DOHH2 (cell line): ENCODE results near the gene TSPAN4.

Experiments
- H3F3A ChIP-seq: fragments of 200-600 bp; sonication (generic), shearing (Covaris generic); 2 replicates; pipeline ENCODE4 v1.6.0; 2016; ENCODE audit warnings: antibody characterized with exemption, mild to moderate bottlenecking; ENCODE audit not compliant: control insufficient read depth, insufficient read depth
- H3K27ac ChIP-seq: fragments of 200-600 bp; sonication (generic); 2 replicates; pipeline ENCODE4 v1.5.1; 2014; ENCODE audit warnings: low read depth, mild to moderate bottlenecking, low read length, moderate library complexity
- H3K27me3 ChIP-seq: fragments of 200-600 bp; sonication (generic); 2 replicates; pipeline ENCODE4 v1.6.1; 2014; ENCODE audit warnings: mild to moderate bottlenecking, low read length, mixed read lengths; ENCODE audit not compliant: control insufficient read depth
- H3K36me3 ChIP-seq: fragments of 200-600 bp; sonication (generic); 2 replicates; pipeline ENCODE4 v1.6.1; 2014; ENCODE audit warnings: mild to moderate bottlenecking, low read length, moderate library complexity, mixed read lengths; ENCODE audit not compliant: control insufficient read depth
- H3K4me1 ChIP-seq: fragments of 200-600 bp; sonication (generic); 2 replicates; pipeline ENCODE4 v1.6.1; 2014; ENCODE audit warnings: mild to moderate bottlenecking, low read length, mixed read lengths; ENCODE audit not compliant: control insufficient read depth
- H3K4me2 ChIP-seq: fragments of 200-600 bp; sonication (generic); 2 replicates; pipeline ENCODE4 v1.6.0; 2014; ENCODE audit warnings: mild to moderate bottlenecking, low read length, moderate library complexity
- H3K4me3 ChIP-seq: fragments of 200-600 bp; sonication (generic); 2 replicates; pipeline ENCODE4 v1.5.1; 2014; ENCODE audit warnings: mild to moderate bottlenecking, low read length, mixed read lengths
- H3K79me2 ChIP-seq: fragments of 200-600 bp; sonication (generic); 2 replicates; pipeline ENCODE4 v1.6.1; 2014; ENCODE audit warnings: mild to moderate bottlenecking, low read length, mixed read lengths; ENCODE audit not compliant: control insufficient read depth
- H3K9me2 ChIP-seq: fragments of 200-600 bp; sonication (generic); replicated peaks from 2 replicates; pipeline ENCODE4 v1.6.1; 2014; ENCODE audit warnings: mild to moderate bottlenecking, low read length, mixed read lengths; ENCODE audit not compliant: control insufficient read depth
- H3K9me3 ChIP-seq: fragments of 200-600 bp; sonication (generic); 2 replicates; pipeline ENCODE4 v1.6.1; 2014; ENCODE audit warnings: antibody characterized with exemption, low read length, mixed read lengths; ENCODE audit not compliant: control insufficient read depth, insufficient read depth
- H4K20me1 ChIP-seq: fragments of 200-600 bp; sonication (generic); 2 replicates; pipeline ENCODE4 v1.6.0; 2014; ENCODE audit warnings: low read depth, mild to moderate bottlenecking, antibody characterized with exemption, low read length, moderate library complexity; ENCODE audit not compliant: control insufficient read depth, insufficient read depth
- EZH2phosphoT487 ChIP-seq: fragments of 200-600 bp; sonication (generic); IDR thresholded peaks from 2 replicates; pipeline ENCODE4 v1.6.1; 2017; ENCODE audit warnings: borderline replicate concordance, mild to moderate bottlenecking, antibody characterized with exemption, low read length, moderate library complexity, mixed read lengths
- TF ChIP-seq, protein P1 (sequence below): fragments of 200-600 bp; sonication (generic); IDR thresholded peaks from one replicate; pipeline ENCODE4 v1.5.1; 2014; ENCODE audit warnings: antibody characterized with exemption, mild to moderate bottlenecking, low read depth, low read length; ENCODE audit not compliant: poor library complexity, severe bottlenecking

Gene TSPAN4

DNA sequence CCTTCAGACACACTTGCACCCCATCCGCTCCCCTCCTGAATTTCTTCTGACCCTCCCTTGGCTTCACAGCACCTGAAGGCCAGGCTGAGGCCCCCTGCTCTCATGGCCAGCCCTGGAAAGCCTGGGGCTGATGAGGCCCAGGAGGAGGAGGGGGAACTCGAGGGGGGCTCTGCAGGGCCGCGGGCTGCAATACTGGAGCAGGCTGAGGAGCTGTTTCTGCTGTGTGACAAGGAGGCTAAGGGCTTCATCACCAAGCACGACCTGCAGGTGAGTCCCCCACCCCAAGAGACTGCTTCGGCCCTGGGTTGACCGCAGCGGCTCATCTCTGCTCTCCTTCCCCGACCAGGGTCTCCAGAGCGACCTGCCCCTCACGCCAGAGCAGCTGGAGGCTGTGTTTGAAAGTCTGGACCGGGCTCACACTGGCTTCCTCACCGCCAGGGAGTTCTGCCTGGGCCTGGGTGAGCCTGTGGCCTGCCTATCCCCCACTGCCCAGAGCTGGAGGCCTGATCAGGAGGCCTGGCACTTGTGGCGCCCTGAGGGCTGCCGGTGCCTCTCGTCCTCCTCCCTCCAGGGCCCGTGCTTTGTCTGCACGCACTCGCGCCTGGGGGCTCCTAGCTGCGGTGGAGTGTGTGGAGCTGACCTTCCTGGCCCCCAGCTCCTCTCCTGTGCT, 14.0 kb upstream of the TSPAN4 start:
- H3K27ac ChIP-seq: no peak overlapping the region
- no peaks in the 10 kb centered on the region; the same call in 1 of the 2 replicates for H4K20me1 ChIP-seq
- H3K4me2 ChIP-seq: no peak overlapping the region
- H3K79me2 ChIP-seq: no peaks in the 10 kb centered on the region
- no peak for TF ChIP-seq EZH2phosphoT487
- TF ChIP-seq, protein P1, sequence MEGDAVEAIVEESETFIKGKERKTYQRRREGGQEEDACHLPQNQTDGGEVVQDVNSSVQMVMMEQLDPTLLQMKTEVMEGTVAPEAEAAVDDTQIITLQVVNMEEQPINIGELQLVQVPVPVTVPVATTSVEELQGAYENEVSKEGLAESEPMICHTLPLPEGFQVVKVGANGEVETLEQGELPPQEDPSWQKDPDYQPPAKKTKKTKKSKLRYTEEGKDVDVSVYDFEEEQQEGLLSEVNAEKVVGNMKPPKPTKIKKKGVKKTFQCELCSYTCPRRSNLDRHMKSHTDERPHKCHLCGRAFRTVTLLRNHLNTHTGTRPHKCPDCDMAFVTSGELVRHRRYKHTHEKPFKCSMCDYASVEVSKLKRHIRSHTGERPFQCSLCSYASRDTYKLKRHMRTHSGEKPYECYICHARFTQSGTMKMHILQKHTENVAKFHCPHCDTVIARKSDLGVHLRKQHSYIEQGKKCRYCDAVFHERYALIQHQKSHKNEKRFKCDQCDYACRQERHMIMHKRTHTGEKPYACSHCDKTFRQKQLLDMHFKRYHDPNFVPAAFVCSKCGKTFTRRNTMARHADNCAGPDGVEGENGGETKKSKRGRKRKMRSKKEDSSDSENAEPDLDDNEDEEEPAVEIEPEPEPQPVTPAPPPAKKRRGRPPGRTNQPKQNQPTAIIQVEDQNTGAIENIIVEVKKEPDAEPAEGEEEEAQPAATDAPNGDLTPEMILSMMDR: no peak
- H3K4me1 ChIP-seq: peaks cover 61% of the 10 kb centered on the region
- H3F3A ChIP-seq: no peaks in the 10 kb centered on the region; the same call in 1 of the 2 replicates
- H3K27me3 ChIP-seq: peaks cover 64% of the 10 kb centered on the region
- H3K36me3 ChIP-seq: peaks cover 10% of the 10 kb centered on the region
- no peaks in the 10 kb centered on the region for H3K9me2 ChIP-seq
- no peak overlapping the region for H3K4me3 ChIP-seq
- H3K9me3 ChIP-seq: no peaks in the 10 kb centered on the region

DNA sequence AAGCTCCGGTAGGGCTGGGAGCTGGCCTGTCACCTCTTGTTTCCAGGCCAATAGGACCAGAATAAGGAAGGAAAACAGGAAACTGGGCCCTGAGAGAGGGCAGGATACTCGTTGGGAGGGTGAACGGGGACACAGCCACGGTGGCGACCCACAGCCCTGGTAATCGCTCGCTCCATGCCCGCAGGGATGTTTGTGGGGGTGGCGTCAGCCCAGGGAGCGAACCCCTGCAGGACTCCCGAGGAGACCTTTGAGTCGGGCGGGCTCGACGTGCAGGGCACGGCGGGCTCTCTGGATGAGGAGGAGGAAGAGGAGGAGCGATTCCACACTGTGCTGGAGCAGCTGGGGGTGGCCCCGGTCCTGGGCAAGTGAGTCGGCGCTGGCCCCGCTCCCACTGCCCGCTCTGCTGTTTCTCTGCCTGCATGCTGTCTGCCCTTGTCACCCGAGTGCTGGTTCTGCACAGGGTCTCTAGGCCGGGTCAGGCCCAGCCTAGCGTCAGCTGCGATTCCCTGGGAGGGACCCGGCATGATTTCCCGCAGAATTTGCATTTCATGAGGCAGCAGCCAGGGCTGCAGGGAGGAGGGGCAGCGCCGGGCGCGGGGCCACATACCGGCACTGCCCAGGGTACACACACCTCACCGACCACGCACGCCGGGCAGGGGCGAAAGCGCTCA, 13.3 kb upstream of the TSPAN4 start:
- Histone ChIP-seq H3K9me2 (no peaks in the 10 kb centered on the region), H3K4me2 (peak overlapping the region; percentile 62), H3K4me1 (peaks cover 61% of the 10 kb centered on the region), H3K9me3 (no peaks in the 10 kb centered on the region), H4K20me1 (no peaks in the 10 kb centered on the region; the same call in 1 of the 2 replicates), H3K4me3 (peak overlapping the region; percentile 41), H3F3A (no peaks in the 10 kb centered on the region; the same call in 1 of the 2 replicates), H3K36me3 (peaks cover 8% of the 10 kb centered on the region), H3K79me2 (no peaks in the 10 kb centered on the region), H3K27ac (no peak overlapping the region), H3K27me3 (peaks cover 71% of the 10 kb centered on the region)
- TF ChIP-seq EZH2phosphoT487: no peak
- TF ChIP-seq, protein P1: no peak

DNA sequence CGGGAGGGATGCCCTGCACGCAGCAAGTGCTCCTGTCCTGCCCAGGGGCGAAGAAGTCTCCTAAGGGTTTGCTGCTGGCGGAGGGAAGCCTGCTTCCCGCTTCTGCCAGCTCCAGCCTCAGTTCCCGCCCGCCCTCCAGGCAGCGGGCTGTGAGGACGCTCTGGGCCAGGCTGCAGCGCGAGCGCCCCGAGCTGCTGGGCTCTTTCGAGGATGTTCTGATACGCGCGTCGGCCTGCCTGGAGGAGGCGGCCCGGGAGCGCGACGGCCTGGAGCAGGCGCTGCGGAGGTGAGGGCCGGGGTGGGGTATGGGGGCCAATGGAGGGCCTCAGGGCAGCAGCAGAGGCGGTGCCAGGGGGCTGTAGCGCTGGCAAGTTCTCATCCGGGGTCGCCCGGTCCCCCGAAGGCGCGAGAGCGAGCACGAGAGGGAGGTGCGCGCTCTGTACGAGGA, 12.8 kb upstream of the TSPAN4 start:
- Histone ChIP-seq H3K9me3 (no peaks in the 10 kb centered on the region), H3F3A (no peaks in the 10 kb centered on the region; the same call in 1 of the 2 replicates), H4K20me1 (no peaks in the 10 kb centered on the region; the same call in 1 of the 2 replicates), H3K36me3 (peaks cover 5% of the 10 kb centered on the region), H3K4me3 (peak overlapping the region; percentile 41), H3K4me2 (peak overlapping the region; percentile 62), H3K27ac (no peak overlapping the region), H3K27me3 (peaks cover 77% of the 10 kb centered on the region), H3K79me2 (no peaks in the 10 kb centered on the region), H3K4me1 (peaks cover 61% of the 10 kb centered on the region), H3K9me2 (no peaks in the 10 kb centered on the region)
- TF ChIP-seq, protein P1: no peak
- no peak for TF ChIP-seq EZH2phosphoT487
